SK-N-MC (cell line): ENCODE results near the gene FBXL3.

ENCODE experiments used
- DNase-seq: peaks from one replicate; pipeline ENCODE4 v3.0.0-alpha.2; 2011; ENCODE audit warnings: low read depth, low spot score
- H3K27ac ChIP-seq: fragments of 200-600 bp; sonication (generic); 2 replicates; pipeline ENCODE4 v1.5.1; 2016; ENCODE audit warnings: mixed run types
- H3K36me3 ChIP-seq: fragments of 200-600 bp; sonication (generic); 2 replicates; pipeline ENCODE4 v1.6.1; 2017; ENCODE audit warnings: antibody characterized with exemption, low read length, mixed read lengths; ENCODE audit not compliant: insufficient read depth
- H3K4me3 ChIP-seq: fragments of 200-600 bp; sonication (generic); 2 replicates; pipeline ENCODE4 v1.5.1; 2016
- H3K9ac ChIP-seq: fragments of 200-600 bp; sonication (generic); 2 replicates; pipeline ENCODE4 v1.8.0; 2017; ENCODE audit warnings: mixed run types, mixed read lengths; ENCODE audit not compliant: insufficient read length
- H3K9me3 ChIP-seq: fragments of 200-600 bp; sonication (generic); 2 replicates; pipeline ENCODE4 v1.6.1; 2017; ENCODE audit warnings: low read depth, mild to moderate bottlenecking, antibody characterized with exemption, low read length, moderate library complexity, mixed read lengths
- EZH2 ChIP-seq: fragments of 200-600 bp; sonication (generic); IDR thresholded peaks from one replicate; pipeline ENCODE4 v1.6.1; 2017; ENCODE audit warnings: antibody characterized with exemption
- FOXP2 ChIP-seq: optimal IDR thresholded peaks from 2 replicates; pipeline ENCODE3; 2011; ENCODE audit warnings: mild to moderate bottlenecking, moderate library complexity; ENCODE audit not compliant: insufficient read depth; ENCODE audit errors: extremely low read length, control extremely low read depth
- POLR2AphosphoS5 ChIP-seq: IDR thresholded peaks from 2 replicates; pipeline ENCODE4 v1.6.1; 2012; ENCODE audit warnings: mild to moderate bottlenecking, low read depth, low read length, borderline replicate concordance

FBXL3 gene

DNA sequence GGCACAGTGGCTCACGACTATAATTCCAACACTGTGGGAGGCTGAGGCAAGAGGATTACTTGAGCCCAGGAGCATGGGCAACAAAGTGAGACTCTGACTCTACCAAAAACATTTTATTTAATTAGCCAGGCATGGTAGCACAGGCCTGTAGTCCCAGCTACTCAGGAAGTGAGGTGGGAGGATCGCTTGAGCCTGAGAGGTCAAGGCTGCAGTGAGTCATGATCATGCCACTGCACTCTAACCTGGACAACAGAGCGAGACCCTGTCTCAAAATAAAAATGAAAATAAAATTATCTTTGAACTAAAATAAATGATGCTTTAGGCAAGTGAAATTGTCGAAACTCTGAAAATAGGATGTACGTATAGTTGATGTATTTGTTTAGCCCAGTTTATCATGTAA is 43.3 kb downstream of the FBXL3 start:
- no peak for DNase-seq
- H3K9ac ChIP-seq, result no peak overlapping the region
- no peak for TF ChIP-seq FOXP2
- no peak for TF ChIP-seq POLR2AphosphoS5
- TF ChIP-seq EZH2, result no peak
- no peaks in the 10 kb centered on the region for H3K9me3 ChIP-seq
- H3K4me3 ChIP-seq, result no peak overlapping the region
- no peak overlapping the region for H3K27ac ChIP-seq
- H3K36me3 ChIP-seq, result no peaks in the 10 kb centered on the region

GRCh38 chr13:76982061-76982460 is 44.9 kb downstream of the FBXL3 start:
- no peaks in the 10 kb centered on the region for H3K9me3 ChIP-seq
- no peak overlapping the region for H3K4me3 ChIP-seq
- no peak overlapping the region for H3K27ac ChIP-seq
- TF ChIP-seq FOXP2 (no peak), POLR2AphosphoS5 (no peak), EZH2 (no peak)
- H3K9ac ChIP-seq, result no peak overlapping the region
- H3K36me3 ChIP-seq, result no peaks in the 10 kb centered on the region
- no peak for DNase-seq

DNA sequence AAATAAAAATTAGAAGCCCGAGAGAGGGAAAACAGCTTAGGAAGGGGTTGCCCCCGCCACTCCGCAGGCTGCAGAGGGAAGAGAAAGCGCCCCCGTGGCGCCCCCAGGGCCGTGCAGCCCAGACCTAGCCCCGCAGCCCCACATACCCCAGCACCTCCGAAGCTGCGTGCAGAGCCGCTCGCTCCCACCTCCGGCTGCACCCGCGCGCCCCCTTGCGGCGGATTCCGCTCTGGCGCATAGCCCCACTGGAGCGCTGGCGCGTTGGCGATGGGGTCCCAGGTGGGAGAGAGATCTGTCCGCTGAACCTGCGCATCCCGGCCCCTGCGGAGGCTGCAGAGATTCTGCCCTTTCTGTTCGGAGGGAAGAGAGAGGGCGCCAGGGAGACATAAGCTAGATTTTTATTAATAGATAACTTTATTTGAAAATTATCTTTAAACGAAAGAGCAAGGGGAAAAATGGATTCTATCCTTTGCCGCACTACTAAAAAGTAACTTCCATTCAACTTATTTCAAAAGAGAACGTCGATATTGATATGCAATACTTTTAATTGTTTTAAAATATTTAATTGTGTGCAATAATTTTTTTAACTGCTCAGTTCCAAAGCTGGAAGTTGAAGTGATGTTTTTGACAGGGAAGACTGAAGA is 46.8 kb downstream of the FBXL3 start:
- no peak for DNase-seq
- Histone ChIP-seq H3K4me3 (peak overlapping the region; percentile 62), H3K27ac (no peak overlapping the region), H3K9ac (no peak overlapping the region), H3K9me3 (no peaks in the 10 kb centered on the region), H3K36me3 (no peaks in the 10 kb centered on the region)
- TF ChIP-seq POLR2AphosphoS5 (no peak), EZH2 (no peak), FOXP2 (no peak)

GRCh38 chr13:76976929-76977328 is 50.0 kb downstream of the FBXL3 start:
- DNase-seq, result no peak

GRCh38 chr13:76976490-76976889 is 50.5 kb downstream of the FBXL3 start:
- peak; percentile 58 for DNase-seq

More at GRCh38 chr13:76976929-76977328, 50.0 kb downstream of the FBXL3 start:
- TF ChIP-seq FOXP2, result no peak
- TF ChIP-seq POLR2AphosphoS5, result no peak
- no peak for TF ChIP-seq EZH2
- Histone ChIP-seq H3K36me3 (no peaks in the 10 kb centered on the region), H3K27ac (no peak overlapping the region; the same call in 1 of the 2 replicates), H3K9me3 (no peaks in the 10 kb centered on the region), H3K9ac (no peak overlapping the region), H3K4me3 (no peak overlapping the region)

DNA sequence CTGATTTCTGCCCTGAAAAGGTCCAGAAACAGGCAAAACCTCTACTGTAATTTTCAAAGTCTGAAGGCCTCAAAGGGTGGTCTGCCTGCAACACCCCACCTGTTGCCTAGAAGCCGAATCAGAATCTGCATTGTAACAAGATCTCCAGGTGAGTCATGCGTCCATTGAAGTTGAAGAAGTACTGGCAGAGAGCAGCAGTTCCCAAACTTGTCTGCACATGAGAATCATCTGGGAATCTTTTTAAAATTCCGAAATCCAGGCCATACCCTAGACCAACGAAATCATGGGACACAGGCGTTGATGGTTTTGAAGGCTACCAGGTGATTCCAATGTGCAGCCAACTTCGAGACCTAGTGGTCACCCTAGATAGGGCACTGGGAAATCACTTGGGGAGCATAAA is 51.1 kb downstream of the FBXL3 start:
- TF ChIP-seq FOXP2 (no peak), POLR2AphosphoS5 (no peak), EZH2 (no peak)
- no peak for DNase-seq
- no peak overlapping the region for H3K27ac ChIP-seq
- H3K36me3 ChIP-seq, result no peaks in the 10 kb centered on the region
- no peak overlapping the region for H3K9ac ChIP-seq
- no peak overlapping the region for H3K4me3 ChIP-seq
- no peaks in the 10 kb centered on the region for H3K9me3 ChIP-seq

More at GRCh38 chr13:76976490-76976889, 50.5 kb downstream of the FBXL3 start:
- no peak for TF ChIP-seq EZH2
- no peak for TF ChIP-seq FOXP2
- no peak for TF ChIP-seq POLR2AphosphoS5
- H3K9me3 ChIP-seq, result no peaks in the 10 kb centered on the region
- no peaks in the 10 kb centered on the region for H3K36me3 ChIP-seq
- H3K27ac ChIP-seq, result peak overlapping the region; percentile 36; the same call in 1 of the 2 replicates
- peak overlapping the region; percentile 33; the same call in 1 of the 2 replicates for H3K4me3 ChIP-seq
- no peak overlapping the region for H3K9ac ChIP-seq

DNA sequence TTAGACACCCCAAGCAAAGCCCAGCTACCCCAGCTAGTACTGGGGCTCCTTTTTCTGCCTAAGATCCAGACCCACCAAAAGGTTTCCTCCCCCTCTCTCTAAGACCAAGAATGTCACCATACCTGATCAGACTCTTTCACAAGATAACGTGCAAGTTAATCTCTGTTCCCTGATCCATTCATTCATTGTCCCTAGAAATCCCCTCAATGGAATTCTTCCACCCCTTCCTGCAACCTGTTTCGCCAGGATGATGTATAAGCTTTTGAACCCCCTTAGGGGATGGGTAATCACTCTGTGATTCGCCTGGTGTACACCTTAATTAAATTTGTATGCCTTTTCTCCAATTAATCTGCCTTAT is 52.4 kb downstream of the FBXL3 start:
- Histone ChIP-seq H3K36me3 (no peaks in the 10 kb centered on the region), H3K9ac (no peak overlapping the region), H3K9me3 (no peaks in the 10 kb centered on the region), H3K4me3 (no peak overlapping the region), H3K27ac (no peak overlapping the region)
- no peak for TF ChIP-seq FOXP2
- no peak for TF ChIP-seq POLR2AphosphoS5
- TF ChIP-seq EZH2, result no peak
- DNase-seq, result no peak

- H3K36me3 ChIP-seq, result no peaks in the 10 kb centered on the region
- no peak overlapping the region for H3K9ac ChIP-seq
- no peaks in the 10 kb centered on the region for H3K9me3 ChIP-seq
- H3K4me3 ChIP-seq, result no peak overlapping the region
- no peak overlapping the region for H3K27ac ChIP-seq
- no peak for DNase-seq
- TF ChIP-seq FOXP2 (no peak), EZH2 (no peak), POLR2AphosphoS5 (no peak)
Observed at GRCh38 chr13:76973920-76974617, 52.9 kb downstream of the FBXL3 start.
